HK-2 (cell line): ENCODE measurements around the gene ETS1.
A peak's percentile ranks its signal among the peaks of the same experiment; 100 is the strongest.

Experiments
- DNase-seq: peaks from one replicate; pipeline ENCODE4 v3.0.0-alpha.2; 2018; ENCODE audit not compliant: unreplicated experiment

ETS1 gene

GRCh38 chr11:128519338-128519737 lies 68.0 kb downstream of the ETS1 start:
- DNase-seq = peak; percentile 22

- DNase-seq = no peak
Measured at GRCh38 chr11:128518493-128519207, 68.7 kb downstream of the ETS1 start.

GRCh38 chr11:128517451-128518230 lies 69.7 kb downstream of the ETS1 start:
- no peak for DNase-seq

GRCh38 chr11:128516886-128517285 lies 70.5 kb downstream of the ETS1 start:
- no peak for DNase-seq

- no peak for DNase-seq
Measured at GRCh38 chr11:128515826-128516778, 71.3 kb downstream of the ETS1 start.

- DNase-seq = no peak
Measured at GRCh38 chr11:128515086-128515485, 72.3 kb downstream of the ETS1 start.

- DNase-seq = no peak
Measured at GRCh38 chr11:128513915-128514681, 73.3 kb downstream of the ETS1 start.

GRCh38 chr11:128512474-128512996 lies 74.8 kb downstream of the ETS1 start:
- no peak for DNase-seq

GRCh38 chr11:128511712-128512111 lies 75.6 kb downstream of the ETS1 start:
- no peak for DNase-seq

- no peak for DNase-seq
Measured at GRCh38 chr11:128509621-128510389, 77.6 kb downstream of the ETS1 start.

GRCh38 chr11:128508770-128509510 lies 78.4 kb downstream of the ETS1 start:
- no peak for DNase-seq

- DNase-seq = no peak
Measured at GRCh38 chr11:128507936-128508335, 79.4 kb downstream of the ETS1 start.

- DNase-seq = peak; percentile 47
Measured at GRCh38 chr11:128506999-128507611, 80.3 kb downstream of the ETS1 start.

- DNase-seq = no peak
Measured at GRCh38 chr11:128506356-128506755, 81.0 kb downstream of the ETS1 start.

GRCh38 chr11:128505449-128506065 lies 81.8 kb downstream of the ETS1 start:
- DNase-seq = no peak

GRCh38 chr11:128504486-128504885 lies 82.9 kb downstream of the ETS1 start:
- no peak for DNase-seq

- peak; percentile 21 for DNase-seq
Measured at GRCh38 chr11:128503245-128503991, 83.9 kb downstream of the ETS1 start.

GRCh38 chr11:128502726-128503125 lies 84.6 kb downstream of the ETS1 start:
- no peak for DNase-seq
